HG02763 (cell line): ENCODE measurements around the gene EFCAB13.
A peak's percentile ranks its signal among the peaks of the same experiment; 100 is the strongest.
"Not testable (repeated sequence)": the region's sequence is repeated elsewhere in the genome, so short reads cannot be mapped to it uniquely, and the experiment has no call there.

Source experiments
- ATAC-seq: cut with Tn5 transposase; IDR thresholded peaks from one replicate; pipeline ENCODE4 v1.9.1; 2021; ENCODE audit warnings: mild to moderate bottlenecking, moderate library complexity; ENCODE audit not compliant: unreplicated experiment

The EFCAB13 gene

GRCh38 chr17:47324224-47325020 is 667 bp downstream of the EFCAB13 start:
- peak; percentile 32 for ATAC-seq

- ATAC-seq = no peak
These were observed 1.4 kb downstream of the EFCAB13 start for GRCh38 chr17:47325176-47325575.

- ATAC-seq = no peak
These were observed 6.8 kb downstream of the EFCAB13 start for GRCh38 chr17:47330548-47330947.

GRCh38 chr17:47332287-47332686 is 8.5 kb downstream of the EFCAB13 start:
- ATAC-seq = no peak

- no peak for ATAC-seq
These were observed 11.6 kb downstream of the EFCAB13 start for GRCh38 chr17:47335101-47335936.

GRCh38 chr17:47338026-47338425 is 14.3 kb downstream of the EFCAB13 start:
- ATAC-seq = no peak

GRCh38 chr17:47352848-47353247 is 29.1 kb downstream of the EFCAB13 start:
- no peak for ATAC-seq

- no peak for ATAC-seq
These were observed 34.9 kb downstream of the EFCAB13 start for GRCh38 chr17:47358652-47359051.

GRCh38 chr17:47363171-47363570 is 39.4 kb downstream of the EFCAB13 start:
- ATAC-seq = no peak

GRCh38 chr17:47367257-47367656 is 43.5 kb downstream of the EFCAB13 start:
- no peak for ATAC-seq

GRCh38 chr17:47368262-47368661 is 44.5 kb downstream of the EFCAB13 start:
- ATAC-seq = no peak

- not testable (repeated sequence) for ATAC-seq
These were observed 47.1 kb downstream of the EFCAB13 start for GRCh38 chr17:47370899-47371298.

GRCh38 chr17:47373002-47373401 is 49.2 kb downstream of the EFCAB13 start:
- ATAC-seq = no peak

- no peak for ATAC-seq
These were observed 52.5 kb downstream of the EFCAB13 start for GRCh38 chr17:47376247-47376646.

GRCh38 chr17:47388825-47389224 is 65.1 kb downstream of the EFCAB13 start:
- ATAC-seq = no peak

GRCh38 chr17:47397532-47398128 is 73.9 kb downstream of the EFCAB13 start:
- ATAC-seq = not testable (repeated sequence)

GRCh38 chr17:47400333-47400732 is 76.6 kb downstream of the EFCAB13 start:
- ATAC-seq = no peak

GRCh38 chr17:47401100-47401499 is 77.3 kb downstream of the EFCAB13 start:
- ATAC-seq = no peak

GRCh38 chr17:47404006-47404405 is 80.3 kb downstream of the EFCAB13 start:
- ATAC-seq = no peak

- no peak for ATAC-seq
These were observed 81.1 kb downstream of the EFCAB13 start for GRCh38 chr17:47404875-47405274.

GRCh38 chr17:47413872-47414271 is 90.1 kb downstream of the EFCAB13 start:
- ATAC-seq = no peak

- no peak for ATAC-seq
These were observed 90.9 kb downstream of the EFCAB13 start for GRCh38 chr17:47414612-47415011.
